Measurements from ENCODE around the gene SLC12A3.

GRCh38 chr16:56835320-56835719, 29.7 kb upstream of the SLC12A3 start:
- TF ChIP-seq CTCF (IDR thresholded peaks at IDR 0.05; ENCODE audit: insufficient read depth, low read length, poor library complexity, severe bottlenecking) = no peak
- TF ChIP-seq EZH2phosphoT487 (conservative IDR thresholded peaks at IDR 0.05; ENCODE audit: low read length) = no peak

Measured in SU-DHL-6 (cell line).